ENCODE results near the gene RUFY1. TPM values are rescaled to one million over a fixed set of nuclear protein-coding genes. Genes with fewer than 3 reads are reported as not detected.
A peak's percentile ranks its signal among the peaks of the same experiment; 100 is the strongest.

The RUFY1 gene
- total RNA-seq, 1 donor from 2014 or later: 71.2 TPM

DNA sequence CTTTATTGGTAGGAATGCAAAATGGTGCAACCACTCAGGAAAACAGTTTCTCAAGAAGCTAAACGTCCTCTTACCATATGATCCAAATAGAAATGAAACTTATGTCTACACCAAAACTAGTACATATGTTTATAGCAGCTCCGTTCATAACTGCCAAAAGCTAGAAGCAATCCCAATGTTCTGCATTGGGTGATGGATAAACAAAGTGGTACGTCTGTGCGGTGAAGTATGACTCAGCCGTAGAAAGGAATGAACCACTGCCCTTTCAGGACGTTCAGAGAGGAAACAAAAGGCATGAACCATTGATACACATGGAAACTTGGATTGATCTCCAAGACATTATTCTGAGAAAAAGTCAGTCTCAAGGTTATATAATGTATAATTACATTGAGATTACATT lies 45.6 kb downstream of the RUFY1 start:
- Mint-ChIP-seq H3K4me3 (ENCODE audit: low read depth) (no peak overlapping the region), H3K27me3 (no peaks in the 10 kb centered on the region), H3K27ac (no peak overlapping the region), H3K4me1 (ENCODE audit: low read depth) (no peaks in the 10 kb centered on the region), H3K36me3 (ENCODE audit: insufficient read depth) (peaks cover 40% of the 10 kb centered on the region), H3K9me3 (ENCODE audit: low read depth) (no peaks in the 10 kb centered on the region)
- no peak for DNase-seq (ENCODE audit: low spot score, unreplicated experiment)
- TF ChIP-seq, protein P1, sequence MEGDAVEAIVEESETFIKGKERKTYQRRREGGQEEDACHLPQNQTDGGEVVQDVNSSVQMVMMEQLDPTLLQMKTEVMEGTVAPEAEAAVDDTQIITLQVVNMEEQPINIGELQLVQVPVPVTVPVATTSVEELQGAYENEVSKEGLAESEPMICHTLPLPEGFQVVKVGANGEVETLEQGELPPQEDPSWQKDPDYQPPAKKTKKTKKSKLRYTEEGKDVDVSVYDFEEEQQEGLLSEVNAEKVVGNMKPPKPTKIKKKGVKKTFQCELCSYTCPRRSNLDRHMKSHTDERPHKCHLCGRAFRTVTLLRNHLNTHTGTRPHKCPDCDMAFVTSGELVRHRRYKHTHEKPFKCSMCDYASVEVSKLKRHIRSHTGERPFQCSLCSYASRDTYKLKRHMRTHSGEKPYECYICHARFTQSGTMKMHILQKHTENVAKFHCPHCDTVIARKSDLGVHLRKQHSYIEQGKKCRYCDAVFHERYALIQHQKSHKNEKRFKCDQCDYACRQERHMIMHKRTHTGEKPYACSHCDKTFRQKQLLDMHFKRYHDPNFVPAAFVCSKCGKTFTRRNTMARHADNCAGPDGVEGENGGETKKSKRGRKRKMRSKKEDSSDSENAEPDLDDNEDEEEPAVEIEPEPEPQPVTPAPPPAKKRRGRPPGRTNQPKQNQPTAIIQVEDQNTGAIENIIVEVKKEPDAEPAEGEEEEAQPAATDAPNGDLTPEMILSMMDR (IDR thresholded peaks at IDR 0.05; ENCODE audit: unreplicated experiment): no peak

DNA sequence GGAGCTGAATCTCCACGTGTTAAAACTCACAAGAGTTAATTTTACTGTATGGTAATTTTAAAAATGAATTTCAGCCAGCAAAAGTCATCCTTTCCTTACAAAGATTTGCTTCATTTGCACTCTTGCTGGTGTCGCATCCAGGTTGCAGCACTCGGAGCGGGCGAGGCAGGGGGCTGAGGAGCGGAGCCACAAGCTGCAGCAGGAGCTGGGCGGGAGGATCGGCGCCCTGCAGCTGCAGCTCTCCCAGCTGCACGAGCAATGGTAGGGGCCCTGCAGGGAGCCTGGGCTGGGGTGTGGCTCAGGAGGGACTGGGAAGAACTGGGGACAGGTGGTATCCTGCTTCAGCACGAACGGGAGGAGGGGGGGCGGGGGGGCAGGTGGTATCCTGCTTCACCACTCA lies 46.1 kb downstream of the RUFY1 start:
- Mint-ChIP-seq H3K27ac (no peak overlapping the region), H3K4me3 (ENCODE audit: low read depth) (no peak overlapping the region), H3K27me3 (no peaks in the 10 kb centered on the region), H3K4me1 (ENCODE audit: low read depth) (no peaks in the 10 kb centered on the region), H3K36me3 (ENCODE audit: insufficient read depth) (peaks cover 38% of the 10 kb centered on the region), H3K9me3 (ENCODE audit: low read depth) (no peaks in the 10 kb centered on the region)
- DNase-seq (ENCODE audit: low spot score, unreplicated experiment): no peak
- TF ChIP-seq, protein P1 (IDR thresholded peaks at IDR 0.05; ENCODE audit: unreplicated experiment): no peak

DNA sequence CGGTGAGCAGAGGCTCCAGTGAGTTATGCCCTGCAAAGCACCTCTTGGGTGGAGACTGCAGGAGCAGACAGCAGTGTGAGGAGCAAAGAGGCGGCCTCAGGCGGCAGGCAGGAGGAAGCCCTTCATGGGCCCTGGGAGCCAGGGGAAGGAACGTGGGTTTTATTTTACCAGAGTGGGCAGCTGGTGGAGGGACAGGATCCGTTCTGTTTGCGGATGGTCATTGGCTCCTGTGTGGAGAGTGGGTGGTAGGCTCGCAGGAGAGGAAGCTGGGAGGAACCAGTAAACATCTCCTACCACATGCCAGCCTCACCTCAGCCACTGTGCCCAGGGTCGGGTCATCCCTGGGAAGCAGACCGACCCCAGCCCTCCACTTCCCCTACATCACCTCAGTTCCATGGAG lies 48.7 kb downstream of the RUFY1 start:
- TF ChIP-seq, protein P1 (IDR thresholded peaks at IDR 0.05; ENCODE audit: unreplicated experiment): no peak
- Mint-ChIP-seq H3K4me1 (ENCODE audit: low read depth) (no peaks in the 10 kb centered on the region), H3K27ac (no peak overlapping the region), H3K4me3 (ENCODE audit: low read depth) (no peak overlapping the region), H3K36me3 (ENCODE audit: insufficient read depth) (peaks cover 27% of the 10 kb centered on the region), H3K9me3 (ENCODE audit: low read depth) (no peaks in the 10 kb centered on the region), H3K27me3 (no peaks in the 10 kb centered on the region)
- DNase-seq (ENCODE audit: low spot score, unreplicated experiment): no peak

DNA sequence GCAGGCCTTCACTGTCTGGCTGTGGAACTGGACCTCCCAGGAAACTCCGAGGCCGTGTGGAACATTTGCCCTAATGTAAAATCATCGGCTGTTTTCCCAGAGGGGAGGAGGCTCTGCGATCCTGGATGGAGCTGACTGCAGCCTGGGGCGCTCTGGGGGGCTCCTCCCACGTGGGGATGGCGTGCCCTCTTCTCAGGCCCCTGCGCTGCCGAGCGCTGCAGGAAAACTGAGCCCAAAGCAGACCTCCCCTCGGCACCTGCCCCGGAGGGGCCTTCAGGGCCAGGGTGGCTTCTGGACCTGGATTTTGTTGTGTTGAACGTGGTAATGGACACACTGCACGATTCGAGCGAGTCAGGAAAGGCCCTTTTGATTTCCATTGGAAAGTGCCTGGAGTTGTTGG lies 49.2 kb downstream of the RUFY1 start:
- Mint-ChIP-seq H3K36me3 (ENCODE audit: insufficient read depth) (peaks cover 25% of the 10 kb centered on the region), H3K27ac (no peak overlapping the region), H3K4me3 (ENCODE audit: low read depth) (no peak overlapping the region), H3K9me3 (ENCODE audit: low read depth) (no peaks in the 10 kb centered on the region), H3K27me3 (no peaks in the 10 kb centered on the region), H3K4me1 (ENCODE audit: low read depth) (no peaks in the 10 kb centered on the region)
- TF ChIP-seq, protein P1 (IDR thresholded peaks at IDR 0.05; ENCODE audit: unreplicated experiment): no peak
- no peak for DNase-seq (ENCODE audit: low spot score, unreplicated experiment)

DNA sequence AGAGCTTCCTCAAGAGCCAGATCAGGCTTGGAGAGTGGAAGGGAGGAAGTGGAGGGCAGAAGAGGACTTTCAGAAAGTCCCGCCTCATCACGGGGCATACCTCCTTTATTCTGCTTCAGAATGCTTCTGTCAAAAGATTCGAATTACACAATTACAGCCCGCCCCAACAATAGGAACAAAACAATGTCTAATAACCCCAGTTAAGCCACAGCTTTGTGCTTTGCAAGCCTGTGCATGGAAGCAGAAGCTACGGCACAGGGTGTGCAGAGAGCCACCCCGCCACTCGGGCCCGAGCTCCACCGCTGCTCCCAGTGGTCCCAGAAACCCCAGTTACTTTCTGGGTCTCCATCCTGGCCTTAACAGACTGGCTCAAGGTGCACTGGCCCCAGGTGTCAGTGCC lies 49.6 kb downstream of the RUFY1 start:
- peaks cover 22% of the 10 kb centered on the region for H3K36me3 Mint-ChIP-seq (ENCODE audit: insufficient read depth)
- DNase-seq (ENCODE audit: low spot score, unreplicated experiment): no peak
- no peaks in the 10 kb centered on the region for H3K27me3 Mint-ChIP-seq

More for the DNA sequence above, 49.6 kb downstream of the RUFY1 start:
- Mint-ChIP-seq H3K4me1 (ENCODE audit: low read depth) (no peaks in the 10 kb centered on the region), H3K27ac (peak overlapping the region; percentile 41), H3K9me3 (ENCODE audit: low read depth) (no peaks in the 10 kb centered on the region), H3K4me3 (ENCODE audit: low read depth) (no peak overlapping the region)
- TF ChIP-seq, protein P1 (IDR thresholded peaks at IDR 0.05; ENCODE audit: unreplicated experiment): no peak
